HEK293T (cell line): ENCODE data around the gene ACAN.

Experiments
- BHLHE40 ChIP-seq: fragments of 450-650 bp; IDR thresholded peaks from 2 replicates; pipeline ENCODE4 v1.6.1; 2016; ENCODE audit warnings: mild to moderate bottlenecking, moderate library complexity, borderline replicate concordance
- FOXK2 ChIP-seq: fragments of 450-650 bp; IDR thresholded peaks from 2 replicates; pipeline ENCODE4 v1.6.1; 2016; ENCODE audit warnings: mild to moderate bottlenecking
- FOXM1 ChIP-seq: fragments of 450-650 bp; IDR thresholded peaks from 2 replicates; pipeline ENCODE4 v1.6.1; 2017; ENCODE audit warnings: mild to moderate bottlenecking, borderline replicate concordance
- SP1 ChIP-seq: fragments of 450-650 bp; IDR thresholded peaks from 2 replicates; pipeline ENCODE4 v1.6.1; 2017
- SUZ12 ChIP-seq: fragments of 450-650 bp; IDR thresholded peaks from 2 replicates; pipeline ENCODE4 v1.6.1; 2016; ENCODE audit warnings: mild to moderate bottlenecking
- TARDBP ChIP-seq: fragments of 450-650 bp; IDR thresholded peaks from 2 replicates; pipeline ENCODE4 v1.6.1; 2016
- TF ChIP-seq, protein P1 (sequence below): fragments of 450-650 bp; IDR thresholded peaks from 2 replicates; pipeline ENCODE4 v1.6.1; 2016

DNA sequence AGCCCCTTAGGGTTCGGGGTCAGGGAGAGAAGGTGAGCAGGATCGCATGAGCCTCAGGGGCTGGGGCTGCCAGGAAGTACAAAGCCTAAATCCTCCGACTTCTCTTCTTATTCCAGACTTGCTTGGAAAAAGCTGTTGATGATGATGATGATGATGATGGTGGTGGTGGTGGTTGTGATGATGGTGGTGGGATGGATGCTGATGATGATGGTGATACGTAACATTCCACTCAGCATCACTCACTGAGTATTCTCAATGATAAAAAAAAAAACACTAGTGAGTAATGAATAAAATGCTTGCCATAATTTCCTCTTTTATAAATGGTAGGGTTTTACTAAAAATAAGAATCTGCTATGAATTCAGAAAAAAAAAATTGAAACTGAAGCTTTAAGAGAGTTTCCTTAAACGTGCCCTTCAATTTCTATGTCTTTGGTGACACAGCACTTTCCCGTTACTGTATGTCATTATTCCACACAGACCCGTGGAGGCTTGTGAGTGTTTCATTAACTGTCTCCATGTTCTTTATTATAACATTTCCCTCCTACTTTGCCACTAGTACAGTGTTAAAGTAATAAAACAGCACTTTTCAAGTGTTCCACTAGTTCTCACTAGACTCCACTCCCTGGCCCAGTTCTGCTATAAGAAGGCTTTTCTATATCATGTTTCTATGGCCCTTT lies 5.4 kb upstream of the ACAN start:
- no peak for TF ChIP-seq FOXM1
- TF ChIP-seq BHLHE40, result no peak
- TF ChIP-seq SP1, result no peak
- TF ChIP-seq, protein P1, sequence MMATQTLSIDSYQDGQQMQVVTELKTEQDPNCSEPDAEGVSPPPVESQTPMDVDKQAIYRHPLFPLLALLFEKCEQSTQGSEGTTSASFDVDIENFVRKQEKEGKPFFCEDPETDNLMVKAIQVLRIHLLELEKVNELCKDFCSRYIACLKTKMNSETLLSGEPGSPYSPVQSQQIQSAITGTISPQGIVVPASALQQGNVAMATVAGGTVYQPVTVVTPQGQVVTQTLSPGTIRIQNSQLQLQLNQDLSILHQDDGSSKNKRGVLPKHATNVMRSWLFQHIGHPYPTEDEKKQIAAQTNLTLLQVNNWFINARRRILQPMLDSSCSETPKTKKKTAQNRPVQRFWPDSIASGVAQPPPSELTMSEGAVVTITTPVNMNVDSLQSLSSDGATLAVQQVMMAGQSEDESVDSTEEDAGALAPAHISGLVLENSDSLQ, result no peak
- TF ChIP-seq SUZ12, result no peak
- TF ChIP-seq TARDBP, result no peak
- TF ChIP-seq FOXK2, result no peak
